ENCODE measurements around the gene SFT2D3. TPM values are rescaled to one million over a fixed set of nuclear protein-coding genes. Genes with fewer than 3 reads are reported as not detected.

SFT2D3 gene
- total and polyA plus RNA-seq, 10 donors: 3.7 to 13.2 (median 8.9) TPM

DNA sequence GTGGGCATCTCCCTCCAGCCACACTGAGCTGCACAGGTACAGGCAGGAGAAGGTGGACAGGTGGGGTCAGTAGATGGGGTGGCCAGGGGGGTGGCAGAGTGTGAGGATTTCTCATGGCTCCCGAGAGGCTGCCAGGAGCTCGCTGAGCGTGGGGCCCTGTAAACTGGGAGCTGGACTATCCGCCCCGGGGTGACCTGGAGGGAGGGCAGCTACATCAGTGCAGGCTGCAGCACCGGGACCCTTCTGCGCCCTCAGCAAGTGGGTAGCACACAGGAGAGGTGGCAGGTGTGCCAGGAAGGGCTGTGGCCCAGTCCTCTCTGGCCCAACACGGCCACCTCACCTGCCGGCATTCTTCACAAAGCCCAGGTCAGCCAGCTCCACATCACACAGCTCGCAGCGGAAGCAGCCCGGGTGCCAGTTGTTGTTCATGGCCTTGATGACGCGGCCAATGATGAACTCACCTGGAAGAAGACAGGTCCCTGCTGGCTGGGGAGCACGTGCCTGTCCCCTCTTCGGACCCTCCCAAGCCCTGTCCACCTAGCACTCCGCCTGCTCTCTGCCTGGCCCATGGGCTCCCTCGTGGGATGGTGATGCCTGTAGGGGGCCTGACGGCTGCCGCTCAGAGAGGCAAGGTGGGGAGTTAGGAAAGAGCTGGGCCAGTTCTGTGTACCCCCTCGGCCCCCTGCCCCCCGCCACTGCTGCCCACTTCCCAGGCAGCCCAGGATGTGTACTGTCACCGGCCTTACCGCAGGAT is 47.0 kb upstream of the SFT2D3 start:
- H3K27ac ChIP-seq: peak overlapping the region in 4 of 8 donors; percentile 70 to 88 (median 82)
- no peak overlapping the region for H3K4me3 ChIP-seq
- intact Hi-C loops (cut with DNase I; ENCODE audit: low total_unique reads): no loop called here
- H3K27me3 ChIP-seq (replicated peaks in 1 of 7): no peaks in the 10 kb centered on the region
- H3K9me3 ChIP-seq: no peaks in the 10 kb centered on the region
- peaks cover 0 to 65% (median 0%) of the 10 kb centered on the region in 6 donors for H3K36me3 ChIP-seq
- TF ChIP-seq POLR2AphosphoS5 (IDR thresholded peaks at IDR 0.05) (no peak), POLR2A (IDR thresholded peaks at IDR 0.05) (no peak)
- TF ChIP-seq, protein P1, sequence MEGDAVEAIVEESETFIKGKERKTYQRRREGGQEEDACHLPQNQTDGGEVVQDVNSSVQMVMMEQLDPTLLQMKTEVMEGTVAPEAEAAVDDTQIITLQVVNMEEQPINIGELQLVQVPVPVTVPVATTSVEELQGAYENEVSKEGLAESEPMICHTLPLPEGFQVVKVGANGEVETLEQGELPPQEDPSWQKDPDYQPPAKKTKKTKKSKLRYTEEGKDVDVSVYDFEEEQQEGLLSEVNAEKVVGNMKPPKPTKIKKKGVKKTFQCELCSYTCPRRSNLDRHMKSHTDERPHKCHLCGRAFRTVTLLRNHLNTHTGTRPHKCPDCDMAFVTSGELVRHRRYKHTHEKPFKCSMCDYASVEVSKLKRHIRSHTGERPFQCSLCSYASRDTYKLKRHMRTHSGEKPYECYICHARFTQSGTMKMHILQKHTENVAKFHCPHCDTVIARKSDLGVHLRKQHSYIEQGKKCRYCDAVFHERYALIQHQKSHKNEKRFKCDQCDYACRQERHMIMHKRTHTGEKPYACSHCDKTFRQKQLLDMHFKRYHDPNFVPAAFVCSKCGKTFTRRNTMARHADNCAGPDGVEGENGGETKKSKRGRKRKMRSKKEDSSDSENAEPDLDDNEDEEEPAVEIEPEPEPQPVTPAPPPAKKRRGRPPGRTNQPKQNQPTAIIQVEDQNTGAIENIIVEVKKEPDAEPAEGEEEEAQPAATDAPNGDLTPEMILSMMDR (IDR thresholded peaks at IDR 0.05 in 8 of 11, conservative IDR thresholded peaks at IDR 0.05 in 3 of 11): no peak
- H3K4me1 ChIP-seq: peaks cover 13 to 97% (median 70%) of the 10 kb centered on the region in 6 donors
- DNase-seq: peak; percentile 73
- 91 to 95% (median 93%) methylated on average over 13 to 24 of the region's 24 CpGs for WGBS, 5 donors

DNA sequence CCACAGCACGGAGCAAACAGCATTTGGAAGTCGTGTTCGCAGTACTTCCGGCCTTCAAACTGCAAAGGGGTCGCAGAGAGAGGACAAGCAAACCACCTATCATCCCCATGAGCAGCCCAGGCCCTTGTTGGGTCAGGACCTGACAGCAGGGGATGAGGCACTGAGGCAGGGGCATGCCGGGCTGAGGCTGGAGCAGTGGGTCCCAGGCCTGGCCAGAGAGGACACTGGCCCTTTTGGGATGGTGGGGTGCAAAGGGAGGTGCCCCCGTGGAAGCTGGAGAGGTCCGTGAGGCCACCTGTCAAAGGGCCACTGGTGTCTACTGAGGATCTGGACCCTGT is 46.5 kb upstream of the SFT2D3 start:
- no peaks in the 10 kb centered on the region for H3K9me3 ChIP-seq
- peak; percentile 57 for DNase-seq
- TF ChIP-seq, protein P1 (IDR thresholded peaks at IDR 0.05 in 8 of 11, conservative IDR thresholded peaks at IDR 0.05 in 3 of 11): no peak
- H3K36me3 ChIP-seq: peaks cover 0 to 65% (median 0%) of the 10 kb centered on the region in 6 donors
- H3K4me3 ChIP-seq: no peak overlapping the region
- H3K27me3 ChIP-seq (replicated peaks in 1 of 7): no peaks in the 10 kb centered on the region
- WGBS, 5 donors: 82 to 96% (median 89%) methylated on average over 8 of the region's 8 CpGs
- intact Hi-C loops (cut with DNase I; ENCODE audit: low total_unique reads): no loop called here
- H3K4me1 ChIP-seq: peaks cover 10 to 97% (median 68%) of the 10 kb centered on the region in 6 donors
- peak overlapping the region in 5 of 8 donors; percentile 58 to 88 (median 78) for H3K27ac ChIP-seq

DNA sequence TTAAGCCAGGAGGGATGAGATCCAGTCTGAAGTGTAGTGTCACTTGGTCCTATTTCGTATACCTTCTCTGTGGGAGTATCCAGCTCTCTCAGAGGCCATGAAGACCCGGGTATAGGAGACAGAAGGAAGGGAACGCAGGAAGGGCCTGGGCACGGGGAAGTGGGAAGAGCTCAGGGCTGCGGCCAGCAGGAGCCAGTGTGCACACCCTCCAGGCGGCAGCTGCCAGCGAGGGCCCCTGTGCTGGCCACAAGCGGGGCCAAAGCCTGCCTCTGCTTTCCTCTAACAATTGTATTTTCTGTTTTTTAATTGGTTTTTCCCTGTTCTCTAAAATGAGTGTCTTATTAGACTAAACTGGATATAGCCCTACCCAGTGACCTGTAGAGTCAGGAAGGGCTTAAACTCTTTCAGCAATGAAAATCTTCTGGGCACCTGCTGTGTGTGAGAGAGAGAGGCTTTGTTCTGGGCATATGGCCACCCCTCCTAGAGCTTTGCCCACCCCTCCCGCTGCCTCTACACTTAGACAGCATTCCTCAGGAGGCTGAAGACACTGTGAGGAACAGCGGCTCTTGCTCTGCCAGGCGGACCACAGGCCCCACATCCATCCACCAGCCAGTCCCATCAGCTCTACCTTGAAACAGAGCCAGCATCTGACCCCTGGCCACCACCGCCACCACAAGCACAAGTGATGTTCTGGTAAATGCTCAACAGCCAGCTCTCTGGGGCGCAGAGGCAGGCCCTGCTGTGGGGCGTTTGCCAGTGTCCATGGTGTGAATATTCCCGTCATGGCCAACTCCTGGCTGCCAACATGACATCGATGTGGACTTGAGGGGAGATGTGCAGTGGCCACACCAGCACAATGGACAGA is 45.9 kb upstream of the SFT2D3 start:
- peak; percentile 74 for DNase-seq
- H3K36me3 ChIP-seq: peaks cover 0 to 65% (median 0%) of the 10 kb centered on the region in 6 donors
- intact Hi-C loops (cut with DNase I; ENCODE audit: low total_unique reads): no loop called here

More for the DNA sequence above, 45.9 kb upstream of the SFT2D3 start:
- Histone ChIP-seq H3K4me3 (no peak overlapping the region), H3K27me3 (replicated peaks in 1 of 7) (no peaks in the 10 kb centered on the region), H3K9me3 (no peaks in the 10 kb centered on the region), H3K4me1 (peaks cover 8 to 97% (median 64%) of the 10 kb centered on the region in 6 donors), H3K27ac (peak overlapping the region; percentile 8 to 88 (median 64))
- WGBS, 5 donors: 73 to 88% (median 75%) methylated on average over 16 of the region's 16 CpGs
- peak in 2 of 3 donors; percentile 47 to 52 for TF ChIP-seq POLR2AphosphoS5 (IDR thresholded peaks at IDR 0.05)
- TF ChIP-seq, protein P1 (IDR thresholded peaks at IDR 0.05 in 8 of 11, conservative IDR thresholded peaks at IDR 0.05 in 3 of 11): no peak
